ENCODE results near the gene TMTC2.

The TMTC2 gene

DNA sequence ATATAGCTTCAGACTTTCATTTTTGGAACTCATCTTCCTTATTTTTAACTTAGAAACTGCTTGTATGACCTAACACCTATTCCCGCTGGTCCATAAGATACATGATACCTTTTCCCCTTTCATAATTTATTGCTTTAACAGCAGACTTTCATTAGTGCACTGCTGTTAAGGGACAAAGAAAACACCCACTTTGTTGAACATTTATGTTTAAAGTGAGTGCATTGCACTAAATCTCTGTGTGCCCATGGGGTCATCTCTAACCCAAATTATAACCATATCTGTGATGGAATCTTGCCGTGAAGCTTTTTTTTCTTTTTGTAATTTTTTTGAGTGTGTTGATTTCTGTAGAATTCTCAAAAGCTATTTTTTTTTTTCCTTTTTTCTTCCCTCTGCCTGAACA lies 261.8 kb downstream of the TMTC2 start:
- Mint-ChIP-seq H3K27ac (no peak overlapping the region), H3K36me3 (ENCODE audit: low read depth) (peaks cover 6% of the 10 kb centered on the region), H3K4me1 (ENCODE audit: low read depth) (no peaks in the 10 kb centered on the region), H3K4me3 (no peak overlapping the region), H3K27me3 (no peaks in the 10 kb centered on the region), H3K9me3 (no peaks in the 10 kb centered on the region)
- intact Hi-C loops (cut with micrococcal nuclease) = no loop called here

- H3K4me3 Mint-ChIP-seq = no peak overlapping the region
- no peak overlapping the region for H3K27ac Mint-ChIP-seq
- no peaks in the 10 kb centered on the region for H3K36me3 Mint-ChIP-seq (ENCODE audit: low read depth)
- no peaks in the 10 kb centered on the region for H3K9me3 Mint-ChIP-seq
- peaks cover 5% of the 10 kb centered on the region for H3K4me1 Mint-ChIP-seq (ENCODE audit: low read depth)
- H3K27me3 Mint-ChIP-seq = no peaks in the 10 kb centered on the region
- intact Hi-C loops (cut with micrococcal nuclease) = no loop called here
These were observed 263.6 kb downstream of the TMTC2 start for GRCh38 chr12:82950356-82950755.

- H3K4me1 Mint-ChIP-seq (ENCODE audit: low read depth) = peaks cover 16% of the 10 kb centered on the region
- intact Hi-C loops (cut with micrococcal nuclease) = no loop called here
- no peak overlapping the region for H3K4me3 Mint-ChIP-seq
- no peaks in the 10 kb centered on the region for H3K27me3 Mint-ChIP-seq
- H3K36me3 Mint-ChIP-seq (ENCODE audit: low read depth) = no peaks in the 10 kb centered on the region
- H3K9me3 Mint-ChIP-seq = no peaks in the 10 kb centered on the region
- H3K27ac Mint-ChIP-seq = no peak overlapping the region
These were observed 266.2 kb downstream of the TMTC2 start for GRCh38 chr12:82952946-82953345.

DNA sequence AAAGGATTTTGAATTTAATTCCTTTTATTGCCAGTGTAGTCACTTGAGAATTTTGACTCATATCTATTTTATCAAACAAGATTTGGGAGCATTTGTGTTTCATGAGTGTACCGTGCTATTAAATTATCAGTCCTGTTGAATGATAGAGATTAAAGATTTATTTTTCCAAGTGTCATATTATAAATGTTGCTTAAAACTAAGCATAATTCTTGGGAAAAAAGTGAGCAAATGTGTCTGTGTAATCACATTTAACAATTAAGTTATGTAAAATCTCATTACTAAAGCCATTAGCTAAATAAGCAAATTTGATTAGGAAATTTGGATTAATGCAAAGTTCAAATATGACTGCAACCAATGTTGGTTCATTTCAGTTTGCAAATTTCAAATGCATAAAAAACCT lies 266.7 kb downstream of the TMTC2 start:
- intact Hi-C loops (cut with micrococcal nuclease) = no loop called here
- Mint-ChIP-seq H3K27ac (no peak overlapping the region), H3K4me1 (ENCODE audit: low read depth) (peaks cover 16% of the 10 kb centered on the region), H3K27me3 (no peaks in the 10 kb centered on the region), H3K36me3 (ENCODE audit: low read depth) (no peaks in the 10 kb centered on the region), H3K4me3 (no peak overlapping the region), H3K9me3 (no peaks in the 10 kb centered on the region)

DNA sequence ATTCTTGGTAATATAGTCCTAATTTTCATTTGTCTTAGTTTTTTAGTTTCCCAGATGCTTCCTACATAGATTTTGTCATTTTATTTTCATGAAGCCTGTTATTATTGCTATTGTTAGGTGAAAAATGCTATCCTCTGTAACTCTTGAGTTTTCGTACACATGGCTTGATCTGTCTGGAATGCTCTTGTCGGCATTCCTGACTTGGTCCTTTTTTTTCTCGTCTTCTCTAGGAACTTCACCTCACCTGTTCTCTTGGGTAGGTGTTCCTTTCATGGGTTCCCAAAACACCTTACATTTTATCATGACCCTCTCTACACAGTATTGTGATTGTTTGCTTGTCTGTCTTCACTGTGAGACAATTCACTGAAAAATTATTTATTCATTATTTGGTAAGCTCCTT lies 267.4 kb downstream of the TMTC2 start:
- intact Hi-C loops (cut with micrococcal nuclease) = no loop called here
- Mint-ChIP-seq H3K9me3 (no peaks in the 10 kb centered on the region), H3K27ac (no peak overlapping the region), H3K4me3 (no peak overlapping the region), H3K36me3 (ENCODE audit: low read depth) (no peaks in the 10 kb centered on the region), H3K4me1 (ENCODE audit: low read depth) (peaks cover 16% of the 10 kb centered on the region), H3K27me3 (no peaks in the 10 kb centered on the region)

- intact Hi-C loops (cut with micrococcal nuclease) = no loop called here
These were observed 267.9 kb downstream of the TMTC2 start for GRCh38 chr12:82954572-82954971.

GRCh38 chr12:82955043-82955442 lies 268.3 kb downstream of the TMTC2 start:
- Mint-ChIP-seq H3K27me3 (no peaks in the 10 kb centered on the region), H3K4me1 (ENCODE audit: low read depth) (peaks cover 16% of the 10 kb centered on the region), H3K27ac (no peak overlapping the region), H3K4me3 (no peak overlapping the region), H3K36me3 (ENCODE audit: low read depth) (no peaks in the 10 kb centered on the region), H3K9me3 (no peaks in the 10 kb centered on the region)
- intact Hi-C loops (cut with micrococcal nuclease) = no loop called here

More at GRCh38 chr12:82954572-82954971, 267.9 kb downstream of the TMTC2 start:
- Mint-ChIP-seq H3K9me3 (no peaks in the 10 kb centered on the region), H3K27me3 (no peaks in the 10 kb centered on the region), H3K36me3 (ENCODE audit: low read depth) (no peaks in the 10 kb centered on the region), H3K27ac (no peak overlapping the region), H3K4me3 (no peak overlapping the region), H3K4me1 (ENCODE audit: low read depth) (peaks cover 16% of the 10 kb centered on the region)

DNA sequence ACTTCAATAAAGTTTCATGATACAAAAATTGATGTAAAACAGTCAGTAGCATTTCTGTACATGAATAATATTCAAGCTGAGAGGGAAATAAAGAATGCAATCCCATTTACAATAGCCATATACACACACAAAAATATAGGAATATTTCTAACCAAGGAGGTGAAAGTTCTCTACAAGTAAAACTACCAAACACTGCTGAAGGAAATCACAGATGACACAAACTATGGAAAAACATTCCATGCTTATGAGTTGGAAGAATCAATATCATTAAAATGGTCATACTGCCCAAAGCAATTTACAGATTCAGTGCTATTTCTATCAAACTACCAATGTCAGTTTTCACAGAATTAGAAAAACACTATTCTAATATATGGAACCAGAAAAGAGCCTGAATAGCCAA lies 272.3 kb downstream of the TMTC2 start:
- Mint-ChIP-seq H3K27me3 (no peaks in the 10 kb centered on the region), H3K27ac (no peak overlapping the region), H3K9me3 (no peaks in the 10 kb centered on the region), H3K4me1 (ENCODE audit: low read depth) (peaks cover 22% of the 10 kb centered on the region), H3K36me3 (ENCODE audit: low read depth) (no peaks in the 10 kb centered on the region), H3K4me3 (no peak overlapping the region)
- intact Hi-C loops (cut with micrococcal nuclease) = no loop called here

DNA sequence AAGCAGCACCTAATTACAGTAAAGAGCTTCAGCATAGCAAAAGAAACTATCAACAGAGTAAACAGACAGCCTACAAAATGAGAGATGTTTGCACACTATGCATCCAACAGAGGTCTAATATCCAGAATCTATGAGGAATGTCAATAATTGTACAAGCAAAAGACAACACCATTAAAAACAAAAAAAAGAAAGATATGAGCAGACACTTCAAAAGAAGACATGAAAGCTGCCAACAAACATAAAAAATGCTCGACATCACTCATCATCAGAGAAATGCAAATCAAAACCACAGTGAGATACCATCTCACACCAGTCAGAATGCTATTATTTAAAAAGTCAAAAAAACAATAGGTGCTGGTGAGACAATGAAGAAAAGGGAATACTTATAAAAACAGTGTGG lies 273.1 kb downstream of the TMTC2 start:
- H3K27ac Mint-ChIP-seq = no peak overlapping the region
- no peaks in the 10 kb centered on the region for H3K9me3 Mint-ChIP-seq
- no peaks in the 10 kb centered on the region for H3K36me3 Mint-ChIP-seq (ENCODE audit: low read depth)
- H3K4me1 Mint-ChIP-seq (ENCODE audit: low read depth) = peaks cover 22% of the 10 kb centered on the region
- no peak overlapping the region for H3K4me3 Mint-ChIP-seq
- no peaks in the 10 kb centered on the region for H3K27me3 Mint-ChIP-seq
- intact Hi-C loops (cut with micrococcal nuclease) = loop anchor here (10.0 kb wide), 1 partner anchor 275 kb away; the partner anchor contains the start of gene TMTC2

DNA sequence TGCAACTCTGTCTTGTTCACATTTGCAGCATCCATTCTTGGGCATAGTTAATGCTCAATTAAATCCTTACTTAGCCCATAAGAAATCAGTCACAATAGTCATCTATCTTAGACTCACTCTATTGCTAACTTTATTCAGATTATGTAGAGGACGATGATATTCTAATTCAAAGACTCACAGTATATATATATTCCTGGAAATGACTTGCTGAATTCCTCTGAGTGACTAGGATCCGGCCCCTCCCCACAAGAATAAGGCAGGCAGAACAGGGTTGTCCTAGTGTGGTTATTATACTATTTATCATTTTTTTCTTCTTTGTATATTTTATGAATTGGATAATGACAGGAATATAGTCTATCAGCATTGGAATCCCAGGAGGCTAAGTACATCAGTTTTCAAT lies 275.1 kb downstream of the TMTC2 start:
- Mint-ChIP-seq H3K27me3 (no peaks in the 10 kb centered on the region), H3K4me1 (ENCODE audit: low read depth) (peaks cover 16% of the 10 kb centered on the region), H3K27ac (no peak overlapping the region), H3K4me3 (no peak overlapping the region), H3K36me3 (ENCODE audit: low read depth) (no peaks in the 10 kb centered on the region), H3K9me3 (no peaks in the 10 kb centered on the region)
- intact Hi-C loops (cut with micrococcal nuclease) = loop anchor here (10.0 kb wide), 1 partner anchor 277 kb away; the partner anchor contains the start of gene TMTC2

DNA sequence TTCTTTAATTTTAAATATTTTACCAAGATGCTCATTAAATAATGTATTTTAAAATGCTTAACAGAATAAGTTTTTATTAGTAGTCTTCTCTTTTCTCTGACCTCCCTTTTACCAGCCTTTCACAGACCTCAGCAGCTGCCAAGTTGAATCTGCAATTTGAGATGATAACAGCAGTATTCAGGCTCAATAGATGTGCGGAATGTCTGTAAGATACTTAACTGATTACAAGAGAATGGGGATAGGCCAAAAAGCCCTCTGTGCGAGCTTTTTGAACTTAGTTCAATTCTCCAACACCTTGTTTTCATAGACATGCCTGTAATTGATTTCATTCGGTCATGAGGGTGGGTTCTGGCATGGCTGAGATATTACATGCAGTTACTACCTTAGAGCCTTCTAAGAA lies 277.2 kb downstream of the TMTC2 start:
- no peaks in the 10 kb centered on the region for H3K27me3 Mint-ChIP-seq
- intact Hi-C loops (cut with micrococcal nuclease) = loop anchor here (10.0 kb wide), 1 partner anchor 279 kb away; the partner anchor contains the start of gene TMTC2
- no peak overlapping the region for H3K4me3 Mint-ChIP-seq
- no peaks in the 10 kb centered on the region for H3K36me3 Mint-ChIP-seq (ENCODE audit: low read depth)
- no peaks in the 10 kb centered on the region for H3K9me3 Mint-ChIP-seq
- no peak overlapping the region for H3K27ac Mint-ChIP-seq
- peaks cover 12% of the 10 kb centered on the region for H3K4me1 Mint-ChIP-seq (ENCODE audit: low read depth)

DNA sequence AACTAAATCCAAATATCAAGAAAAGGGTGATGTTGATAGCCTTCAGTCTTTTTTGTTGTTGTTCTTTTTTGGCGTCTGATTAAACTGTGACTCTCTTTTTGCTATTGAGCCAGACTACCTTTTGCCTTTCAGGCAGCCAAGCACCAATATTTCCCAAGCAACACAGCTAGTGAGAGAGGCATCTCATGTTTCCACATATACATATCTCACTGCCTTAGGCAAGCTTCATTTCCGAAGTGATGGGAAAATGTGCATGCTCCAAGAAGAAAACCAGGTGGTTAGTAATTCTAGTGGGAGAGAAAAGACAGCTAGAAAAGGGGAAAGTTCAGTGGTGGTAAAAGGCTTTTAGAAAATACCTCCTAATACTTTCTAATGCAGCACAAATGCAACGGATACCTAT lies 277.7 kb downstream of the TMTC2 start:
- intact Hi-C loops (cut with micrococcal nuclease) = loop anchor here (10.0 kb wide), 1 partner anchor 280 kb away; the partner anchor contains the start of gene TMTC2
- Mint-ChIP-seq H3K9me3 (no peaks in the 10 kb centered on the region), H3K36me3 (ENCODE audit: low read depth) (no peaks in the 10 kb centered on the region), H3K4me1 (ENCODE audit: low read depth) (peaks cover 12% of the 10 kb centered on the region), H3K27ac (no peak overlapping the region), H3K27me3 (no peaks in the 10 kb centered on the region), H3K4me3 (no peak overlapping the region)

GRCh38 chr12:82966001-82966559 lies 279.4 kb downstream of the TMTC2 start:
- Mint-ChIP-seq H3K27me3 (no peaks in the 10 kb centered on the region), H3K36me3 (ENCODE audit: low read depth) (peaks cover 6% of the 10 kb centered on the region), H3K4me1 (ENCODE audit: low read depth) (peaks cover 17% of the 10 kb centered on the region), H3K27ac (no peak overlapping the region), H3K9me3 (no peaks in the 10 kb centered on the region), H3K4me3 (no peak overlapping the region)
- intact Hi-C loops (cut with micrococcal nuclease) = loop anchor here (10.0 kb wide), 1 partner anchor 281 kb away; the partner anchor contains the start of gene TMTC2

DNA sequence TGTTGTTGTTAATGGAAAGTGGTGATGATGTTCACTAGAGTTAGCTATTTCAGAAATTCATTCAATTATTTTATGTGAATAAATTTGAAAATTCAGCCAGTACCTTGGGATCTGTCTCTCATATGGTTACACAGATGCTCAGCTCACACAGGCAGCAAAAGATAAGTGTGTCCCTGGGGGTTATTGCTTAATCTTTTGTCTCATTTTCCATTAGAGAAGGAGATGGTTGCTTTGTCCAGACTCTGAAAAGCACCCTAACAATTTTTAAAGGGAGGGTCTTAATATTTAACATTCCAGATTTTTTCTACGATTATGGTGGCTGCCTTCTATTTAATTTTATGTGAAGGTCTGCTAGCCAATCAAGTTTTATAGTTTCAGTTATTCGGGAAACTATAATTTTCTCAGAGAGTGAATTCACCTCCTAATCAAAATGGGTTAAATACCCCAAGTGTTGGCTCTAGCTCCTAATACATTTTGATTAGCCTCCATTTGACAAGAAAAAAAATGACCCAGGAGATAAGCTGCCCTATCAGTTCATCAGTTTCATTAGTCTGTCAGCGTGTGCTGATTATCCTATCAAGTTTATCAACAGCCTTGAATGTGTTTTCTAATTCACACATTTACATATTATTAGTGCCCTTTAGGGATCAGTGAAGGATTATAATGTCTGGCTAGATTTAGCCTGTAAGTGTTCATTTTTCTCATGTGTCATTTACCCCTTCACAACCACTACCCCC lies 282.1 kb downstream of the TMTC2 start:
- H3K36me3 Mint-ChIP-seq (ENCODE audit: low read depth) = peaks cover 6% of the 10 kb centered on the region
- H3K27ac Mint-ChIP-seq = no peak overlapping the region
- no peaks in the 10 kb centered on the region for H3K27me3 Mint-ChIP-seq
- no peaks in the 10 kb centered on the region for H3K9me3 Mint-ChIP-seq
- H3K4me1 Mint-ChIP-seq (ENCODE audit: low read depth) = peaks cover 11% of the 10 kb centered on the region
- H3K4me3 Mint-ChIP-seq = no peak overlapping the region
- intact Hi-C loops (cut with micrococcal nuclease) = loop anchor here (10.0 kb wide), 1 partner anchor 284 kb away; the partner anchor contains the start of gene TMTC2

Data from dendritic cell treated with granulocyte-macrophage colony-stimulating factor and Interleukin-4, amounts not matched to agents 40 ng/mL and 50 ng/mL, for 4 days (primary cell).